ENCODE data around the gene NUP62CL.

NUP62CL gene

DNA sequence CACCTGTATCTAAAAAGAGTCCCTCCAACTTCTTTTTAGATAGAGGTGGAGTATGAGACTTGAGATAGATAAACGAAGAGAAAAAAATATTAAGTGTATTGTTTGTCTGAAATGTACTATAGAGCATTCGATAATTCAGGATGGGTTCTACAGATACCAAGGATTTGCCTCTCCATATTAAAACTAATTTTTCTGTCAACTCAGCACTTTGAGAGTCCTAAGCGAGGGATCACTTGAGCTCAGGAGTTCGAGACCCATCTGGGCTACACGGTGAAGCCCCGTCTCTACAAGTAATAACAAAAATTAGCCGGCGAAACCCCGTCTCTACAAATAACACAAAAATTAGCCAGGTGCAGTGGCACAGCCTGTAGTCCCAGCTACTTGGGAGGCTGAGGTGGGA lies 1.7 kb upstream of the NUP62CL start (continued):
- TF ChIP-seq, protein P1, sequence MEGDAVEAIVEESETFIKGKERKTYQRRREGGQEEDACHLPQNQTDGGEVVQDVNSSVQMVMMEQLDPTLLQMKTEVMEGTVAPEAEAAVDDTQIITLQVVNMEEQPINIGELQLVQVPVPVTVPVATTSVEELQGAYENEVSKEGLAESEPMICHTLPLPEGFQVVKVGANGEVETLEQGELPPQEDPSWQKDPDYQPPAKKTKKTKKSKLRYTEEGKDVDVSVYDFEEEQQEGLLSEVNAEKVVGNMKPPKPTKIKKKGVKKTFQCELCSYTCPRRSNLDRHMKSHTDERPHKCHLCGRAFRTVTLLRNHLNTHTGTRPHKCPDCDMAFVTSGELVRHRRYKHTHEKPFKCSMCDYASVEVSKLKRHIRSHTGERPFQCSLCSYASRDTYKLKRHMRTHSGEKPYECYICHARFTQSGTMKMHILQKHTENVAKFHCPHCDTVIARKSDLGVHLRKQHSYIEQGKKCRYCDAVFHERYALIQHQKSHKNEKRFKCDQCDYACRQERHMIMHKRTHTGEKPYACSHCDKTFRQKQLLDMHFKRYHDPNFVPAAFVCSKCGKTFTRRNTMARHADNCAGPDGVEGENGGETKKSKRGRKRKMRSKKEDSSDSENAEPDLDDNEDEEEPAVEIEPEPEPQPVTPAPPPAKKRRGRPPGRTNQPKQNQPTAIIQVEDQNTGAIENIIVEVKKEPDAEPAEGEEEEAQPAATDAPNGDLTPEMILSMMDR (tag by site-specific recombination; IDR thresholded peaks at IDR 0.05), result no peak

DNA sequence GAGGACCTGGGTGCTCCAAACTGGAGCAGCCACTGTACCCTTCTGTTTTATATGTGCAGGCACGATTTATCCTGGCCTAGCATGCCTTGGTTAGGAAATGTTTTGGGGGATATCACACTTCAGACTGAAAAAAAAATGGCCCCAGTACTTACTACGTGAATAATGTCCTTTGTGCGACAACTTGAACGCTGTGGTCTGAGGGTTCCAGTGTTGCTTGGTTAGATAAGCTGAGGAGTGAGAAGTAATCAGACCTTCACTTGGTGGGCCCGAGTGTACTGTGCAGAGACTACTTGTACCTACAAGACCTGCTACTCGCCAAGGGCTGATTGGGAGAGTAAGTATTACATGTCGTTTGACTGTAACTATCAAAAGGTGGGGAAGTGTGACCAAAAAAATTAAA lies 856 bp upstream of the NUP62CL start:
- POLR2A ChIA-PET, result no interaction called here
- Histone ChIP-seq H3K27ac (ENCODE audit: extremely low read depth, low read depth, low read length) (no peak overlapping the region), H3K9me3 (ENCODE audit: control insufficient read depth, insufficient read depth, low read depth, low read length) (no peaks in the 10 kb centered on the region)

GRCh38 chrX:107206697-107207065 lies 448 bp upstream of the NUP62CL start:
- Histone ChIP-seq H3K4me3 (ENCODE audit: low read depth, low read length) (no peak overlapping the region), H3K36me3 (ENCODE audit: control insufficient read depth in 2 of 2, insufficient read depth in 1 of 2, low read length in 2 of 2) (no peaks in the 10 kb centered on the region)
- POLR2A ChIA-PET, result interaction anchor here (0.7 to 1.5 kb wide), 6 partner anchors 11 to 423 kb away, joined by 3 to 7 read pairs (median 4); partner anchors contain the start of gene RBM41

More for the DNA sequence above, 856 bp upstream of the NUP62CL start:
- Histone ChIP-seq H3K36me3 (ENCODE audit: control insufficient read depth in 2 of 2, insufficient read depth in 1 of 2, low read length in 2 of 2) (no peaks in the 10 kb centered on the region), H3K4me3 (ENCODE audit: low read depth, low read length) (no peak overlapping the region), H3K4me1 (ENCODE audit: control insufficient read depth, insufficient read depth, low read length) (no peaks in the 10 kb centered on the region)
- no peak for TF ChIP-seq ZNF133 (tag by site-specific recombination; IDR thresholded peaks at IDR 0.05)
- no peak for TF ChIP-seq ZNF2 (tag by site-specific recombination; IDR thresholded peaks at IDR 0.05)
- no peak for TF ChIP-seq GLI2 (tag by site-specific recombination; IDR thresholded peaks at IDR 0.05; ENCODE audit: borderline replicate concordance, low read depth)
- TF ChIP-seq, protein P2, sequence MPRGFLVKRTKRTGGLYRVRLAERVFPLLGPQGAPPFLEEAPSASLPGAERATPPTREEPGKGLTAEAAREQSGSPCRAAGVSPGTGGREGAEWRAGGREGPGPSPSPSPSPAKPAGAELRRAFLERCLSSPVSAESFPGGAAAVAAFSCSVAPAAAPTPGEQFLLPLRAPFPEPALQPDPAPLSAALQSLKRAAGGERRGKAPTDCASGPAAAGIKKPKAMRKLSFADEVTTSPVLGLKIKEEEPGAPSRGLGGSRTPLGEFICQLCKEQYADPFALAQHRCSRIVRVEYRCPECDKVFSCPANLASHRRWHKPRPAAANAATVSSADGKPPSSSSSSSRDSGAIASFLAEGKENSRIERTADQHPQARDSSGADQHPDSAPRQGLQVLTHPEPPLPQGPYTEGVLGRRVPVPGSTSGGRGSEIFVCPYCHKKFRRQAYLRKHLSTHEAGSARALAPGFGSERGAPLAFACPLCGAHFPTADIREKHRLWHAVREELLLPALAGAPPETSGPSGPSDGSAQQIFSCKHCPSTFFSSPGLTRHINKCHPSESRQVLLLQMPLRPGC (tag by site-specific recombination; IDR thresholded peaks at IDR 0.05), result no peak
- CTCF ChIA-PET, result no interaction called here

More at GRCh38 chrX:107206697-107207065, 448 bp upstream of the NUP62CL start:
- TF ChIP-seq KLF17 (tag by site-specific recombination; IDR thresholded peaks at IDR 0.05), result no peak
- no peak for TF ChIP-seq ZNF501 (tag by site-specific recombination; IDR thresholded peaks at IDR 0.05)
- TF ChIP-seq, protein P3, sequence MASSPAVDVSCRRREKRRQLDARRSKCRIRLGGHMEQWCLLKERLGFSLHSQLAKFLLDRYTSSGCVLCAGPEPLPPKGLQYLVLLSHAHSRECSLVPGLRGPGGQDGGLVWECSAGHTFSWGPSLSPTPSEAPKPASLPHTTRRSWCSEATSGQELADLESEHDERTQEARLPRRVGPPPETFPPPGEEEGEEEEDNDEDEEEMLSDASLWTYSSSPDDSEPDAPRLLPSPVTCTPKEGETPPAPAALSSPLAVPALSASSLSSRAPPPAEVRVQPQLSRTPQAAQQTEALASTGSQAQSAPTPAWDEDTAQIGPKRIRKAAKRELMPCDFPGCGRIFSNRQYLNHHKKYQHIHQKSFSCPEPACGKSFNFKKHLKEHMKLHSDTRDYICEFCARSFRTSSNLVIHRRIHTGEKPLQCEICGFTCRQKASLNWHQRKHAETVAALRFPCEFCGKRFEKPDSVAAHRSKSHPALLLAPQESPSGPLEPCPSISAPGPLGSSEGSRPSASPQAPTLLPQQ (tag by site-specific recombination; IDR thresholded peaks at IDR 0.05), result no peak
- TF ChIP-seq ZSCAN23 (tag by site-specific recombination; IDR thresholded peaks at IDR 0.05), result no peak
- no peak for TF ChIP-seq REST (tag by site-specific recombination; IDR thresholded peaks at IDR 0.05)
- TF ChIP-seq ZNF175 (tag by site-specific recombination; IDR thresholded peaks at IDR 0.05), result no peak
- TF ChIP-seq GLIS2 (tag by site-specific recombination; IDR thresholded peaks at IDR 0.05), result no peak
- no peak for TF ChIP-seq ZNF19 (tag by site-specific recombination; IDR thresholded peaks at IDR 0.05; ENCODE audit: low read depth)
- no peak for TF ChIP-seq ZNF169 (tag by site-specific recombination; IDR thresholded peaks at IDR 0.05)
- no peak for TF ChIP-seq ZFHX2 (tag by site-specific recombination; conservative IDR thresholded peaks at IDR 0.05)
- no peak for TF ChIP-seq MZF1 (tag by site-specific recombination; IDR thresholded peaks at IDR 0.05; ENCODE audit: borderline replicate concordance)
- TF ChIP-seq ZNF610 (tag by site-specific recombination; IDR thresholded peaks at IDR 0.05; ENCODE audit: borderline replicate concordance), result no peak
- TF ChIP-seq, protein P4, sequence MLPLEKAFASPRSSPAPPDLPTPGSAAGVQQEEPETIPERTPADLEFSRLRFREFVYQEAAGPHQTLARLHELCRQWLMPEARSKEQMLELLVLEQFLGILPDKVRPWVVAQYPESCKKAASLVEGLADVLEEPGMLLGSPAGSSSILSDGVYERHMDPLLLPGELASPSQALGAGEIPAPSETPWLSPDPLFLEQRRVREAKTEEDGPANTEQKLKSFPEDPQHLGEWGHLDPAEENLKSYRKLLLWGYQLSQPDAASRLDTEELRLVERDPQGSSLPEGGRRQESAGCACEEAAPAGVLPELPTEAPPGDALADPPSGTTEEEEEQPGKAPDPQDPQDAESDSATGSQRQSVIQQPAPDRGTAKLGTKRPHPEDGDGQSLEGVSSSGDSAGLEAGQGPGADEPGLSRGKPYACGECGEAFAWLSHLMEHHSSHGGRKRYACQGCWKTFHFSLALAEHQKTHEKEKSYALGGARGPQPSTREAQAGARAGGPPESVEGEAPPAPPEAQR (tag by site-specific recombination; IDR thresholded peaks at IDR 0.05), result no peak
- no peak for TF ChIP-seq ZNF394 (tag by site-specific recombination; IDR thresholded peaks at IDR 0.05; ENCODE audit: borderline replicate concordance)
- no peak for TF ChIP-seq ZNF544 (tag by site-specific recombination; IDR thresholded peaks at IDR 0.05)
- Histone ChIP-seq H3K4me1 (ENCODE audit: control insufficient read depth, insufficient read depth, low read length) (no peaks in the 10 kb centered on the region), H3K27ac (ENCODE audit: extremely low read depth, low read depth, low read length) (no peak overlapping the region), H3K9me3 (ENCODE audit: control insufficient read depth, insufficient read depth, low read depth, low read length) (no peaks in the 10 kb centered on the region)
- CTCF ChIA-PET, result no interaction called here

All from HEK293 (cell line).